GM23248 (cell line): Measurements from ENCODE around the gene SUN2.

Experiments
- EZH2 ChIP-seq: fragments of 200-600 bp; sonication (generic); IDR thresholded peaks from 2 replicates; pipeline ENCODE4 v1.6.1; 2018; ENCODE audit warnings: antibody characterized with exemption, mild to moderate bottlenecking; ENCODE audit not compliant: insufficient read depth, poor library complexity, severe bottlenecking
- EZH2phosphoT487 ChIP-seq: fragments of 200-600 bp; sonication (generic); IDR thresholded peaks from 2 replicates; pipeline ENCODE4 v1.6.1; 2018; ENCODE audit warnings: antibody characterized with exemption, moderate library complexity, mild to moderate bottlenecking, low read depth; ENCODE audit not compliant: insufficient read depth

DNA sequence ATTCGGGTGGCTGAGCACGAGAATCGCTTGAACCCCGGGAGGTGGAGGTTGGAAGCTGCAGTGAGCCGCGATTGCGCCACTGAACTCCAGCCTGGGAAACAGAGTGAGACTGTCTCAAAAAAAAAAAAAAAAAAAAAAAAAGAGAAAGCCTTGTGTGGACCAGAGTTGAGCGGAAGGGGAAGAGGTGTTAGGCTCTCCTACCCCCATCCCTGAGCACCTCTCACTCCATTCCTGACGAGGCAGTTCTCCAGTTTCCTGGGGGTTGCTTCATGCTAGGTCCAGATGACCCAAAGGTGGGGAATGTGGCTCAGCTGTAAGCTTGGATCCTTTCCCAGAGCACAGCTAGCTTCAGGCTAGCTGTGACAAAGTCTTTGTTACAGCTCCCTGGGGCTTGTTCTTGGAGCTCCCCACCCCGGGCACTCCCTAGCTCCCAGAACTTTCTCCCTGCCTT, 46.9 kb upstream of the SUN2 start:
- no peak for TF ChIP-seq EZH2
- no peak for TF ChIP-seq EZH2phosphoT487
